ENCODE results near the gene OPA3.

DNA sequence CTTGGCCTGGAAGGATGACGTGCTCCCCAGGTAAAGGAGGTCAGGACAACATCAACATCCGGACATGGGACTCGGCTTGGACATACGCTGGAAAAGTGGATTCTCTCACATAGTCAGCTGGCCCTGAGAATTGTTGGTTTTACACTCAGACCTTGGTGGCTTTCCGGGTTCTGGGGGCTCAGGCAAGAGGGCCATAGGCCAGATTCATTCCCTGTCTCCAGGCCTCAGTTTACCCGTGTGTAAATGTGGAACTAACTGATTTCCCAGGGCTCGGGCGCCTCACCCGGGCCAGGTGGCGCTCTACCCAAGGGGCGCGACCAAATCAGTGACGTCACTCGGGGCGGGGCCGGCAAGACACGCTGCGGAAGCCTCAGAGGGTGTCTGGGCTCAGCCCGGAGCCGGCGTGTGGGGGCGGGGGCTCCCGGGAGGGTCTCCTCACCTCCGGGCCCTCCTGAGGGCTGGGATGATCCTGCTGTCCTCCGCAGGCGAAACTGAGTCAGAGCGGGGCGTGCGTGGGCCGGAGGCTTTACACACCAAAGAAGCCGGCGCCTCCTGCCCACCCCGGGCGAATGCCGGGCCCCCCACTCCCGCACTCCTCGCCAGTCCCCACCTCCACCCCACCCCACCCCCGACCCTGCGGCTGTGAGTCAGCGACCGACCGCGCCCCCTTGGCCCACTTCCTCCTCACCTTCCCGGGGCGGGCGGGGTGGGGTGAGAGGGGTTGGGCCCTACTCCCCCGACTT lies 78.2 kb downstream of the OPA3 start:
- TF ChIP-seq, protein P1, sequence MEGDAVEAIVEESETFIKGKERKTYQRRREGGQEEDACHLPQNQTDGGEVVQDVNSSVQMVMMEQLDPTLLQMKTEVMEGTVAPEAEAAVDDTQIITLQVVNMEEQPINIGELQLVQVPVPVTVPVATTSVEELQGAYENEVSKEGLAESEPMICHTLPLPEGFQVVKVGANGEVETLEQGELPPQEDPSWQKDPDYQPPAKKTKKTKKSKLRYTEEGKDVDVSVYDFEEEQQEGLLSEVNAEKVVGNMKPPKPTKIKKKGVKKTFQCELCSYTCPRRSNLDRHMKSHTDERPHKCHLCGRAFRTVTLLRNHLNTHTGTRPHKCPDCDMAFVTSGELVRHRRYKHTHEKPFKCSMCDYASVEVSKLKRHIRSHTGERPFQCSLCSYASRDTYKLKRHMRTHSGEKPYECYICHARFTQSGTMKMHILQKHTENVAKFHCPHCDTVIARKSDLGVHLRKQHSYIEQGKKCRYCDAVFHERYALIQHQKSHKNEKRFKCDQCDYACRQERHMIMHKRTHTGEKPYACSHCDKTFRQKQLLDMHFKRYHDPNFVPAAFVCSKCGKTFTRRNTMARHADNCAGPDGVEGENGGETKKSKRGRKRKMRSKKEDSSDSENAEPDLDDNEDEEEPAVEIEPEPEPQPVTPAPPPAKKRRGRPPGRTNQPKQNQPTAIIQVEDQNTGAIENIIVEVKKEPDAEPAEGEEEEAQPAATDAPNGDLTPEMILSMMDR (conservative IDR thresholded peaks at IDR 0.05) = peak; percentile 74
- TF ChIP-seq EZH2 (IDR thresholded peaks at IDR 0.05; ENCODE audit: low read depth) = no peak

All from PC-9 (cell line).